Measurements from ENCODE around the gene MEIS1.

GRCh38 chr2:66579186-66580126, 144.5 kb downstream of the MEIS1 start:
- TF ChIP-seq, protein P1, sequence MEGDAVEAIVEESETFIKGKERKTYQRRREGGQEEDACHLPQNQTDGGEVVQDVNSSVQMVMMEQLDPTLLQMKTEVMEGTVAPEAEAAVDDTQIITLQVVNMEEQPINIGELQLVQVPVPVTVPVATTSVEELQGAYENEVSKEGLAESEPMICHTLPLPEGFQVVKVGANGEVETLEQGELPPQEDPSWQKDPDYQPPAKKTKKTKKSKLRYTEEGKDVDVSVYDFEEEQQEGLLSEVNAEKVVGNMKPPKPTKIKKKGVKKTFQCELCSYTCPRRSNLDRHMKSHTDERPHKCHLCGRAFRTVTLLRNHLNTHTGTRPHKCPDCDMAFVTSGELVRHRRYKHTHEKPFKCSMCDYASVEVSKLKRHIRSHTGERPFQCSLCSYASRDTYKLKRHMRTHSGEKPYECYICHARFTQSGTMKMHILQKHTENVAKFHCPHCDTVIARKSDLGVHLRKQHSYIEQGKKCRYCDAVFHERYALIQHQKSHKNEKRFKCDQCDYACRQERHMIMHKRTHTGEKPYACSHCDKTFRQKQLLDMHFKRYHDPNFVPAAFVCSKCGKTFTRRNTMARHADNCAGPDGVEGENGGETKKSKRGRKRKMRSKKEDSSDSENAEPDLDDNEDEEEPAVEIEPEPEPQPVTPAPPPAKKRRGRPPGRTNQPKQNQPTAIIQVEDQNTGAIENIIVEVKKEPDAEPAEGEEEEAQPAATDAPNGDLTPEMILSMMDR (IDR thresholded peaks at IDR 0.05): no peak
- TF ChIP-seq EZH2 (IDR thresholded peaks at IDR 0.05; ENCODE audit: borderline replicate concordance, insufficient read depth, low read depth, low read length, poor library complexity, severe bottlenecking): no peak

Data from B cell (primary cell).